Esophagus squamous epithelium (tissue), 5 donors: ENCODE measurements around the gene SLC17A7. TPM values are rescaled to one million over a fixed set of nuclear protein-coding genes. Genes with fewer than 3 reads are reported as not detected.

Experiments used
- DNase-seq: peaks from one replicate; lab custom pipeline; 2025; lab: John Stamatoyannopoulos, UW
- H3K27ac ChIP-seq, 4 donors: fragments of 200-600 bp; sonication (generic); one replicate each; pipeline ENCODE4 v1.5.1; 2016 to 2019; ENCODE audit warnings: mild to moderate bottlenecking in 1 of 4
- H3K27me3 ChIP-seq, 4 donors: fragments of 200-600 bp; sonication (generic); 1 replicate in 3 of 4; 2 replicates in 1 of 4; pipeline versions ENCODE4 v1.5.1 to v1.6.0; 2017 to 2021; ENCODE audit warnings: antibody characterized with exemption in 1 of 4
- H3K36me3 ChIP-seq, 3 donors: fragments of 200-600 bp; sonication (generic); one replicate each; pipeline ENCODE4 v1.5.1; 2016 to 2019
- H3K4me1 ChIP-seq, 3 donors: fragments of 200-600 bp; sonication (generic); one replicate each; pipeline ENCODE4 v1.5.1; 2017 to 2019
- H3K4me3 ChIP-seq, 4 donors: fragments of 200-600 bp; sonication (generic); 1 replicate in 3 of 4; 2 replicates in 1 of 4; pipeline ENCODE4 v1.5.1; 2016 to 2019; ENCODE audit warnings: mild to moderate bottlenecking in 2 of 4, moderate library complexity in 1 of 4
- H3K9me3 ChIP-seq, 3 donors: fragments of 200-600 bp; sonication (generic); one replicate each; pipeline ENCODE4 v1.5.1; 2016 to 2019
- CTCF ChIP-seq, 6 experiments: fragments of 450-650 bp in 4 of 6; fragments of 200-600 bp in 2 of 6; sonication (generic) in 2 of 6; IDR thresholded peaks; one replicate each; pipeline ENCODE4 v1.5.1; 2016 to 2019; ENCODE audit warnings: antibody characterized with exemption in 6 of 6, mild to moderate bottlenecking in 4 of 6, moderate library complexity in 4 of 6
- POLR2A ChIP-seq, 4 donors: fragments of 450-650 bp; IDR thresholded peaks; one replicate each; pipeline ENCODE4 v1.6.1; 2017; ENCODE audit warnings: antibody characterized with exemption in 4 of 4, mild to moderate bottlenecking in 4 of 4, moderate library complexity in 3 of 4
- WGBS, 2 donors: methylation state at CpG; one replicate each; pipeline ENCODE4 v1.1.5; 2018; 5-methylcytosine and 5-hydroxymethylcytosine counted together
- intact Hi-C: fragments of 100-400 bp; cut with DNase I; formaldehyde crosslinking; loops from one replicate; pipeline ENCODE4 v1.15.0; 2022
- total RNA-seq, 4 donors: library from RNA; depleted of rRNA; stranded (reverse); fragments of >200 nt; gene quantifications; one replicate each; pipeline ENCODE4 v1.1.0, GENCODE V29; 2016
- donor health status: DM: yes; HTN: yes; CAD: no.

Gene SLC17A7
- total RNA-seq, 4 donors from 2014 or later, result 0.13 to 1.5 (median 0.40) TPM

- peaks cover 25 to 100% (median 72%) of the 10 kb centered on the region in 4 donors for H3K27me3 ChIP-seq
- no peak for TF ChIP-seq CTCF (IDR thresholded peaks at IDR 0.05)
- TF ChIP-seq POLR2A (IDR thresholded peaks at IDR 0.05), result no peak
- peaks cover 29 to 49% (median 35%) of the 10 kb centered on the region in 3 donors for H3K4me1 ChIP-seq
- H3K9me3 ChIP-seq, result no peaks in the 10 kb centered on the region
- intact Hi-C loops, result no loop called here
- H3K36me3 ChIP-seq, result no peaks in the 10 kb centered on the region
- DNase-seq, result no peak
- 41 to 58% methylated on average over 6 to 7 of the region's 7 CpGs for WGBS, 2 donors
- H3K4me3 ChIP-seq, result no peak within 1 kb of the TSS
- H3K27ac ChIP-seq, result no peak within 1 kb of the TSS
Measured at GRCh38 chr19:49425178-49425577, 16.1 kb downstream of the SLC17A7 start, which contains the start of gene GFY. Gene GFY, plus strand, starts transcription at chr19:49425388. Its CDS starts 1,043 bp downstream, at chr19:49426431.

- no peak for DNase-seq
- no peak overlapping the region for H3K4me3 ChIP-seq
- peaks cover 25 to 100% (median 66%) of the 10 kb centered on the region in 4 donors for H3K27me3 ChIP-seq
- no peaks in the 10 kb centered on the region for H3K36me3 ChIP-seq
- TF ChIP-seq CTCF (IDR thresholded peaks at IDR 0.05) (no peak), POLR2A (IDR thresholded peaks at IDR 0.05) (no peak)
- peaks cover 29 to 49% (median 35%) of the 10 kb centered on the region in 3 donors for H3K4me1 ChIP-seq
- no peaks in the 10 kb centered on the region for H3K9me3 ChIP-seq
- 14 to 18% methylated on average over 3 of the region's 3 CpGs for WGBS, 2 donors
- H3K27ac ChIP-seq, result no peak overlapping the region
- intact Hi-C loops, result no loop called here
Measured at GRCh38 chr19:49423985-49424303, 17.4 kb downstream of the SLC17A7 start.

GRCh38 chr19:49423071-49423984 lies 18.0 kb downstream of the SLC17A7 start, which contains the start of gene PTH2:
Gene PTH2, minus strand, starts transcription at chr19:49423441. Its CDS starts 102 bp downstream, at chr19:49423339.
- DNase-seq, result no peak
- peak within 1 kb of the TSS in 2 of 4 donors; percentile 30 to 50 for H3K4me3 ChIP-seq
- WGBS, 2 donors, result 10 to 12% methylated on average over 14 to 18 of the region's 42 CpGs

GRCh38 chr19:49422407-49423070 lies 18.8 kb downstream of the SLC17A7 start:
- Histone ChIP-seq H3K27me3 (peaks cover 11 to 100% (median 53%) of the 10 kb centered on the region in 4 donors), H3K4me3 (peak overlapping the region in 2 of 4 donors; percentile 30 to 50), H3K27ac (no peak overlapping the region), H3K36me3 (no peaks in the 10 kb centered on the region), H3K4me1 (peaks cover 17 to 36% (median 24%) of the 10 kb centered on the region in 3 donors), H3K9me3 (no peaks in the 10 kb centered on the region)
- intact Hi-C loops, result no loop called here
- 2 to 4% methylated on average over 25 to 27 of the region's 58 CpGs for WGBS, 2 donors
- TF ChIP-seq CTCF (IDR thresholded peaks at IDR 0.05), result peak in 3 of 6 experiments; percentile 32 to 54 (median 45)
- no peak for TF ChIP-seq POLR2A (IDR thresholded peaks at IDR 0.05)
- DNase-seq, result no peak

More at GRCh38 chr19:49423071-49423984, 18.0 kb downstream of the SLC17A7 start, which contains the start of gene PTH2:
- H3K4me1 ChIP-seq, result peaks cover 24 to 44% (median 31%) of the 10 kb centered on the region in 3 donors
- intact Hi-C loops, result no loop called here
- peaks cover 18 to 100% (median 60%) of the 10 kb centered on the region in 4 donors for H3K27me3 ChIP-seq
- no peak within 1 kb of the TSS for H3K27ac ChIP-seq
- H3K9me3 ChIP-seq, result no peaks in the 10 kb centered on the region
- no peaks in the 10 kb centered on the region for H3K36me3 ChIP-seq
- TF ChIP-seq POLR2A (IDR thresholded peaks at IDR 0.05), result no peak
- no peak for TF ChIP-seq CTCF (IDR thresholded peaks at IDR 0.05)
